ENCODE data around the gene FZD1. TPM values are rescaled to one million over a fixed set of nuclear protein-coding genes. Genes with fewer than 3 reads are reported as not detected.
A peak's percentile ranks its signal among the peaks of the same experiment; 100 is the strongest.

The FZD1 gene
- total RNA-seq, 2 experiments from 2014 or later = 0.08 TPM

DNA sequence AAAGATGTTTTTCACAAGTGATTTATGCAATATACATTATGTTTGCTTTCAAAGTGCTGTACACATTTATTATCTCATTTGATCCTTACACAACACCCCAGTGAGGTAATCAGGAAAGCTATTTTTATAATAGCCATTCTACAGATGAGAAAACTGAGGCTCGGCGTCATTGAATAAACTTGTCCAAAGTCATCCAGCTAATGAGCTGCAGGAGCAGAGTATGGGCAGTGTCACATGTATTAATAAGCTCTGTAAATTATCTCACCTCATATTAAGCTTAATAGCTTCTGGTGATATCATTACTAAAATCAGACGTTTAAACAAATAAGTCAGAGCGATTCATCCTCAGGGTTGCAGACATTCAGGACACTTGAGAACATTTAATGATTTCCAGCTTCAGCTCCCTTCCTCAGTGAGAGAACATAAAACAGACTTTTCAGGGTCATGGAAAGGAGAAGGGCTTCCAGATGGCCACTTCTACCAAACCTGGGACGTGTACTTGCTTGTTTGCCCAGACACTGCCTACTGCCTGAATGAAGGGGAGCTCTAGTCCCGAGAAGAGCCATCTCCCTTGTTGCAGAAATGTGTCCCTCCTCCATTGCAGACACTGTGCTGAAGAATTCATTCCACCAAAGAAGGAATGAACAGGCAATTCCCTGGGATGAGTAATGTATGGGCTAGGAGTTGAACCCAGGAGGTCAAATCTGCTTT is 20.5 kb upstream of the FZD1 start:
- H3K36me3 Mint-ChIP-seq (ENCODE audit: low read depth) = no peaks in the 10 kb centered on the region
- H3K9me3 Mint-ChIP-seq = no peaks in the 10 kb centered on the region
- H3K4me1 Mint-ChIP-seq = no peaks in the 10 kb centered on the region
- POLR2A ChIA-PET = no interaction called here
- no peak overlapping the region for H3K4me3 Mint-ChIP-seq
- DNase-seq = no peak
- no peaks in the 10 kb centered on the region for H3K27me3 Mint-ChIP-seq
- CTCF ChIA-PET = no interaction called here
- no peak overlapping the region for H3K27ac Mint-ChIP-seq

GRCh38 chr7:91247500-91247899 is 16.7 kb upstream of the FZD1 start:
- Mint-ChIP-seq H3K27ac (no peak overlapping the region), H3K4me3 (no peak overlapping the region), H3K27me3 (no peaks in the 10 kb centered on the region), H3K36me3 (ENCODE audit: low read depth) (no peaks in the 10 kb centered on the region), H3K9me3 (no peaks in the 10 kb centered on the region), H3K4me1 (no peaks in the 10 kb centered on the region)
- DNase-seq = no peak
- POLR2A ChIA-PET = no interaction called here
- CTCF ChIA-PET = no interaction called here

DNA sequence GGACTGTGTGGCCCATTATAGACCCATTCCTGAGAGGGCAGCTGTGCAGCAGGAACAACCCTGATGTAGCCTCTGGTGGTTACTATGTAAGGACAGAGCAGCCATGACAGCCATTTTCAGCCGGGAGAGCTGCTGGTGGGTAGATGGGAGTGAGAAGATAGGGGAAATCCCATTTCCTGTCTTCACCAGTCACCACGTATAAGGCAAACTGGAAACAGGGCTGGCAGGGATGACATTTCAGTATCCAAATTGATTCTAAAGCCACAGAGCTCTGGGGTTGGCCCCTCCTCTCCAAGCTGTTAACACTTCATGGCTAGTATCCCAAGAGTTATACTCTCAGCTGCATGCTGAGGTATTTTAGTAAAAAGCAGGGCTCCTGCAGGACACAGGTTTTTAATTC is 15.2 kb upstream of the FZD1 start:
- ChIA-PET POLR2A (no interaction called here), CTCF (no interaction called here)
- no peaks in the 10 kb centered on the region for H3K27me3 Mint-ChIP-seq
- no peaks in the 10 kb centered on the region for H3K9me3 Mint-ChIP-seq
- no peaks in the 10 kb centered on the region for H3K36me3 Mint-ChIP-seq (ENCODE audit: low read depth)
- DNase-seq = no peak
- H3K27ac Mint-ChIP-seq = no peak overlapping the region
- no peak overlapping the region for H3K4me3 Mint-ChIP-seq
- H3K4me1 Mint-ChIP-seq = no peaks in the 10 kb centered on the region

DNA sequence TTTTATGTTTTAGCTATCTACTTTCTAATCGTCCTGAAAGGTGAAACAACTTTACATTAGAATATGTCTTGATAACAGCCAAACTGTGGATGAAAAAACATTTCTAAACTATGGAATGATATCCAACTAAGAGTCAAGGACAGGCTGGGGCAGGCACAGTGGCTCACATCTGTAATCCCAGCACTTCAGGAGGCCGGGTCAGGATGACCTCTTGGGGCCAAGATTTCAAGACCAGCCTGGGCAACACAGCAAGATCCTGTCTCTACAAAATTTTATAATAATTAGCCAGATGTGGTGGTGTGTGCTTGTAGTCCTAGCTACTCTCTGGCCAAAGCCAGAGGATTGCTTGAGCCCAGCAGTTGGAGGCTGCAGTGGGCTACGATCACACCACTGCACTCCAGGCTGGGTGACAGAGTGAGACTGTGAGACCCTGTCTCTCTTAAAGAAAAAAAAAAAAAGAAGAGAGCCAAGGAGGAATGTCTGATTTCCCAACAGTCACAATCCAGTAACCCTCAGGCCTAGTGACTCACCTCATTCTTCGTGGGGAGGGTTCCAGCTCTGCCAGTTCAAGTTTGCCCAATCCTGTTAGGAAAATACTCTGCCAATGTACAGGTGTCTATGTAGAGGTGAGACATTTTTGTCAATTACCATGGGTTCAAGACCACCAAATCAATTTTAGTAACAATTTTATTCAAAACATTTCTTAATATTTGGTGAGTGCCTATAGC is 14.6 kb upstream of the FZD1 start:
- CTCF ChIA-PET = no interaction called here

DNA sequence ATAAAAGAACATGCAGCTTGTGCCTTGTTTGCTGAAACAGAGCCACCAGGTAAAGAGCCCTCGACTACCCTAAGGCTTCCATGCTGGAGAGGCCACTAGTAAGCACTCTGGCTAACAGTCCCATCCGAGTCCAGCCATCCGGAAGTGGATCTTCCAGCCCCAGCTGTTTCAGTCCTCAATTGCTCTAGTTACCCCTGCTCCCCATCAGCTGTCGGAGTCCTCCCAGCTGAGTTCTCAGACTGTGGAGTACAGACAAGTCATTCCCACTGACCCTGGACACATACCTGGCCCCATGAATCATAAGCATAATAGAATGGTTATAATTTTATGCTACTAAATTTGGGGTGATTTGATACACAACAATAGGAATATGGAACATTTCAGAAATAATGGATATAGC is 13.5 kb upstream of the FZD1 start:
- CTCF ChIA-PET = no interaction called here
- no peak overlapping the region for H3K4me3 Mint-ChIP-seq
- H3K36me3 Mint-ChIP-seq (ENCODE audit: low read depth) = no peaks in the 10 kb centered on the region
- H3K27me3 Mint-ChIP-seq = no peaks in the 10 kb centered on the region
- no peak overlapping the region for H3K27ac Mint-ChIP-seq
- POLR2A ChIA-PET = no interaction called here
- no peak for DNase-seq
- H3K9me3 Mint-ChIP-seq = peaks cover 4% of the 10 kb centered on the region
- H3K4me1 Mint-ChIP-seq = no peaks in the 10 kb centered on the region

More for the DNA sequence above, 14.6 kb upstream of the FZD1 start:
- POLR2A ChIA-PET = no interaction called here
- no peaks in the 10 kb centered on the region for H3K27me3 Mint-ChIP-seq
- no peak overlapping the region for H3K4me3 Mint-ChIP-seq
- H3K4me1 Mint-ChIP-seq = no peaks in the 10 kb centered on the region
- no peaks in the 10 kb centered on the region for H3K36me3 Mint-ChIP-seq (ENCODE audit: low read depth)
- no peak overlapping the region for H3K27ac Mint-ChIP-seq
- DNase-seq = no peak
- H3K9me3 Mint-ChIP-seq = no peaks in the 10 kb centered on the region

DNA sequence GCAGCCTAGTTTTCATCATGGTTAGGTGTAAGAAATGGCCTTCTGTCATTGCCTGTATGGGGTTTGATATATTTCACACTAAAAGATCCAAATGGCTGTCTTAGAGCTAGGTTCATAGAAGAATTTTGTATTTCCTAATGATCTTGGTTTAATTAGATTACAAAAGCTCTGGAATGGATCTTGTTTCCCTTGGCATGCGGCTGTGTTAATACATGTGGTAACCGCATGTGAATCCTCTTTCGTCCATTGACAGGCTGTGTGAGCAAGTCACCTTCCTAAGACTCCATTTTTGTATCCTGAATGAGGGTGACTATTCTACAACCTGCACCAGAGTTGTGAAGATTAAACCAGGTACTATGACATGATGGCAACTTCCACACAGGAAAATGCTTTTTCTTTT is 12.4 kb upstream of the FZD1 start:
- Mint-ChIP-seq H3K4me3 (no peak overlapping the region), H3K36me3 (ENCODE audit: low read depth) (no peaks in the 10 kb centered on the region), H3K27me3 (no peaks in the 10 kb centered on the region), H3K9me3 (peaks cover 4% of the 10 kb centered on the region), H3K4me1 (no peaks in the 10 kb centered on the region), H3K27ac (no peak overlapping the region)
- ChIA-PET CTCF (no interaction called here), POLR2A (no interaction called here)
- DNase-seq = no peak

- Mint-ChIP-seq H3K9me3 (no peaks in the 10 kb centered on the region), H3K27ac (no peak overlapping the region), H3K36me3 (ENCODE audit: low read depth) (no peaks in the 10 kb centered on the region), H3K4me1 (peaks cover 8% of the 10 kb centered on the region), H3K27me3 (peaks cover 56% of the 10 kb centered on the region), H3K4me3 (peak overlapping the region; percentile 76)
- CTCF ChIA-PET = interaction anchor here (0.7 kb wide), 1 partner anchor 28 kb away, joined by 3 read pairs; no protein-coding TSS in a partner anchor
- POLR2A ChIA-PET = no interaction called here
- no peak for DNase-seq
Observed at GRCh38 chr7:91263384-91264045, 718 bp upstream of the FZD1 start.

DNA sequence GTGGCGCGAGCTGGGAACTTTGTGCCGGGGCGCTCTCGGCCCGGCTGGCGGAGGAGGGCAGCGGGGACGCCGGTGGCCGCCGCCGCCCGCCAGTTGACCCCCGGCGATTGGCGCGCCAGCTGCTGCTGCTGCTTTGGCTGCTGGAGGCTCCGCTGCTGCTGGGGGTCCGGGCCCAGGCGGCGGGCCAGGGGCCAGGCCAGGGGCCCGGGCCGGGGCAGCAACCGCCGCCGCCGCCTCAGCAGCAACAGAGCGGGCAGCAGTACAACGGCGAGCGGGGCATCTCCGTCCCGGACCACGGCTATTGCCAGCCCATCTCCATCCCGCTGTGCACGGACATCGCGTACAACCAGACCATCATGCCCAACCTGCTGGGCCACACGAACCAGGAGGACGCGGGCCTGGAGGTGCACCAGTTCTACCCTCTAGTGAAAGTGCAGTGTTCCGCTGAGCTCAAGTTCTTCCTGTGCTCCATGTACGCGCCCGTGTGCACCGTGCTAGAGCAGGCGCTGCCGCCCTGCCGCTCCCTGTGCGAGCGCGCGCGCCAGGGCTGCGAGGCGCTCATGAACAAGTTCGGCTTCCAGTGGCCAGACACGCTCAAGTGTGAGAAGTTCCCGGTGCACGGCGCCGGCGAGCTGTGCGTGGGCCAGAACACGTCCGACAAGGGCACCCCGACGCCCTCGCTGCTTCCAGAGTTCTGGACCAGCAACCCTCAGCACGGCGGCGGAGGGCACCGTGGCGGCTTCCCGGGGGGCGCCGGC is 870 bp downstream of the FZD1 start:
- DNase-seq = no peak
- no peaks in the 10 kb centered on the region for H3K36me3 Mint-ChIP-seq (ENCODE audit: low read depth)
- CTCF ChIA-PET = no interaction called here
- peak overlapping the region; percentile 72 for H3K4me3 Mint-ChIP-seq
- POLR2A ChIA-PET = no interaction called here
- H3K4me1 Mint-ChIP-seq = peaks cover 8% of the 10 kb centered on the region
- H3K9me3 Mint-ChIP-seq = no peaks in the 10 kb centered on the region
- H3K27ac Mint-ChIP-seq = no peak overlapping the region
- peaks cover 58% of the 10 kb centered on the region for H3K27me3 Mint-ChIP-seq

- ChIA-PET CTCF (no interaction called here), POLR2A (no interaction called here)
- Mint-ChIP-seq H3K27ac (no peak overlapping the region), H3K4me1 (peaks cover 8% of the 10 kb centered on the region), H3K4me3 (no peak overlapping the region), H3K36me3 (ENCODE audit: low read depth) (no peaks in the 10 kb centered on the region), H3K27me3 (peaks cover 57% of the 10 kb centered on the region), H3K9me3 (no peaks in the 10 kb centered on the region)
- DNase-seq = no peak
Observed at GRCh38 chr7:91265693-91266066, 1.4 kb downstream of the FZD1 start.

- Mint-ChIP-seq H3K27me3 (peaks cover 53% of the 10 kb centered on the region), H3K4me3 (peak overlapping the region; percentile 24), H3K36me3 (ENCODE audit: low read depth) (no peaks in the 10 kb centered on the region), H3K27ac (no peak overlapping the region), H3K4me1 (peaks cover 8% of the 10 kb centered on the region), H3K9me3 (no peaks in the 10 kb centered on the region)
- DNase-seq = no peak
- ChIA-PET CTCF (no interaction called here), POLR2A (no interaction called here)
Observed at GRCh38 chr7:91266067-91266688, 1.9 kb downstream of the FZD1 start.

DNA sequence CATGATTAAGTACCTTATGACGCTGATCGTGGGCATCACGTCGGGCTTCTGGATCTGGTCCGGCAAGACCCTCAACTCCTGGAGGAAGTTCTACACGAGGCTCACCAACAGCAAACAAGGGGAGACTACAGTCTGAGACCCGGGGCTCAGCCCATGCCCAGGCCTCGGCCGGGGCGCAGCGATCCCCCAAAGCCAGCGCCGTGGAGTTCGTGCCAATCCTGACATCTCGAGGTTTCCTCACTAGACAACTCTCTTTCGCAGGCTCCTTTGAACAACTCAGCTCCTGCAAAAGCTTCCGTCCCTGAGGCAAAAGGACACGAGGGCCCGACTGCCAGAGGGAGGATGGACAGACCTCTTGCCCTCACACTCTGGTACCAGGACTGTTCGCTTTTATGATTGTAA is 2.5 kb downstream of the FZD1 start:
- Mint-ChIP-seq H3K4me3 (no peak overlapping the region), H3K36me3 (ENCODE audit: low read depth) (no peaks in the 10 kb centered on the region), H3K27ac (no peak overlapping the region), H3K9me3 (no peaks in the 10 kb centered on the region), H3K4me1 (peaks cover 8% of the 10 kb centered on the region), H3K27me3 (peaks cover 51% of the 10 kb centered on the region)
- POLR2A ChIA-PET = no interaction called here
- no peak for DNase-seq
- CTCF ChIA-PET = no interaction called here

GRCh38 chr7:91267171-91267955 is 3.1 kb downstream of the FZD1 start:
- ChIA-PET POLR2A (no interaction called here), CTCF (no interaction called here)
- Mint-ChIP-seq H3K9me3 (no peaks in the 10 kb centered on the region), H3K36me3 (ENCODE audit: low read depth) (no peaks in the 10 kb centered on the region), H3K27ac (no peak overlapping the region), H3K4me3 (no peak overlapping the region), H3K27me3 (peaks cover 46% of the 10 kb centered on the region), H3K4me1 (peaks cover 8% of the 10 kb centered on the region)
- DNase-seq = no peak

Measured in activated CD4-positive, alpha-beta memory T cell treated with anti-CD3 and anti-CD28 coated beads, Interleukin-2, amount 10 ng/mL, durations not matched to agents 7 days and 5 days (primary cell).